ENCODE results near the gene SPTLC1.
"Not testable (repeated sequence)": the region's sequence is repeated elsewhere in the genome, so short reads cannot be mapped to it uniquely, and the experiment has no call there.

SPTLC1 gene

DNA sequence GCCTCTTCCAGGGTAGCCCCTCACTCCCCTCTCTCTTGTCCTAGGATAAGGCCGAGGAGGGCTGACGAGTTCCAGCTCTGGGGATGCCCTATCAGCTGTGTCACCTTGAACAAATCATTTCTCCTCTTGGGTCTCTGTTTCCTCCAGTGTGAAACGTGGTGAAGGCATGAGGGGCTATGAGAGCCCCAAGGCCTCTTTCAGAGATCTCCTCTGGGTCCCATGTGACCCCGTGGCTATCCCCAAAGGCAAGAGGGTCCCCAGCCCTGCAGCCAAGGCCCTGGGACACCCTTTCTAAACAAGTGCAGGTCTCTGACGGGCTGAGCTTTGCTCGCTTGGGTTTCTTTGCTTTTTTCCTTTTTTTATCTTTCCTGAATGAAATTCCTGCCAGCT, 25.5 kb upstream of the SPTLC1 start:
- H3K4me3 ChIP-seq (ENCODE audit: low read depth, low read length) = no peak overlapping the region

DNA sequence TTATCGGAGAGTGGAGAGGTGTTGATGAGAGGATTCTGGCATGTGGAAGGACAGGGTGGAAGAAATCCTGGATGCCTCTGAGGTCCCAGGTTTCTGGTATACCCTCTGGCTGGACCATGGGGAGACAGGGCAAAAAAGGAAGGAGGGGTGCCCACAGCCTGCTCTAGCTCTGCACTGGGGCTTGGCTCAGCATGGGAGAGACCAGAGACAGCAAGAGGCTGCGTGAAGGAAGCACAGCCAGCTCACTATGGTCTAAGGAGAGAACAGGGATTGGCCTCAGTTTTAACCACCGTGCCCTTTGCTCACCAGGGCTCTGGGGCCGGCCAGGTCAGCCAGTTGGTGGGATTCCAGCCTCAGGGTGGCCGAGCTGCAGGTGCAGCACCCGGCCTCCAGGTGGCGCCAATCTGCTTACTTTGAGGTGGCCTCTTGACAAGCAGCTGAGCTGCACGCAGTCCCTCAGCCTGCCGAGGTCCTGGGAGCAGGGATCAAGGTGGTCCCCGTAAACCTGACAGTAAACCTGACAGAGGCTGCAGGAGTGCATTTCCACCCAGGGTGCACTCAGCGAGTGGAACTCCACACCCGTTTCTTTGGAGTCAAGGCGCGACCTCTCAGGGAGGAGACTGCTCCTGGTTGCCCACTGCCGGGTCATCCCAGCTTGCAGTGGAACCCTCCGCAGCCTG, 25.0 kb upstream of the SPTLC1 start:
- H3K4me3 ChIP-seq (ENCODE audit: low read depth, low read length) = no peak overlapping the region

- not testable (repeated sequence) for H3K4me3 ChIP-seq (ENCODE audit: low read depth, low read length)
Observed at GRCh38 chr9:92138960-92139540, 23.8 kb upstream of the SPTLC1 start.

DNA sequence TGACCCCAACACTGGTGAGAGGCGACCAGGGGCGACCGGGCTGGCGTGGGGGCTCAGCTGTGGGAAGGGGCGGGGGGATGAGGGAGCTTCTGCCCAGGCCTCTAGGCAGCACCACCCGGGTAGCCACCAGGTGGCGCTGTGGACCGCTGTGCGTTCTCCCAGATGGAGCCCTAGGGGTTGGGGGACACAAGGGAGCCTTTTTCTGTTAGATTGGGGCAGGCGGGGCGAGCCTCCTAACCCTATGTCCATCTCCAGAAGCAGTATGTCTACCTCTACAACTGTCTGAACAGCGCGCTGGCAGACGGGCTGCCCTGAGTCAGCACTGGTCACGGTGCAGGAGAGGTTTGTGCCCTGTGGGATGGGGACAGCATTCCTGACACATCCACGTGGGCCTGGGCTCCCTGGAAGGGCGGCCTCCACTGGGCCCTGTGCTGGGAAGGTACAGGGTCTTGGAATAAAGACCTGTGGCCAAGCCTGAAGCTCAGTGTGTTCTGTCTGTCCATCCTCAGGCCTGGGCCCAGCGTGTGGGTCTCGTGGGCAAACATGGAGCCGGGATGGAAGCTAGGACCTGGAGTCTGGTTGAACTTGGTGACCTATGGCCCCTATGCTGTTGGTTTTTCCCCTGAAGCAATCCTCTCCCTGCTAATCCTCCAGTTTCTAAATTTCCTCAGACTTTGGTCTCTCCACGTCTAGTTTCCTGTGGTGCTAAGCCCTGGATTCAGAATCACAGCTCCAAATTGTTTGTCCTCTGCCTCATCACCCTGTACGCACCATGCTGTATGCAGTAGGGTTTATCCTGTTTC, 23.1 kb upstream of the SPTLC1 start:
- no peak overlapping the region for H3K4me3 ChIP-seq (ENCODE audit: low read depth, low read length)

DNA sequence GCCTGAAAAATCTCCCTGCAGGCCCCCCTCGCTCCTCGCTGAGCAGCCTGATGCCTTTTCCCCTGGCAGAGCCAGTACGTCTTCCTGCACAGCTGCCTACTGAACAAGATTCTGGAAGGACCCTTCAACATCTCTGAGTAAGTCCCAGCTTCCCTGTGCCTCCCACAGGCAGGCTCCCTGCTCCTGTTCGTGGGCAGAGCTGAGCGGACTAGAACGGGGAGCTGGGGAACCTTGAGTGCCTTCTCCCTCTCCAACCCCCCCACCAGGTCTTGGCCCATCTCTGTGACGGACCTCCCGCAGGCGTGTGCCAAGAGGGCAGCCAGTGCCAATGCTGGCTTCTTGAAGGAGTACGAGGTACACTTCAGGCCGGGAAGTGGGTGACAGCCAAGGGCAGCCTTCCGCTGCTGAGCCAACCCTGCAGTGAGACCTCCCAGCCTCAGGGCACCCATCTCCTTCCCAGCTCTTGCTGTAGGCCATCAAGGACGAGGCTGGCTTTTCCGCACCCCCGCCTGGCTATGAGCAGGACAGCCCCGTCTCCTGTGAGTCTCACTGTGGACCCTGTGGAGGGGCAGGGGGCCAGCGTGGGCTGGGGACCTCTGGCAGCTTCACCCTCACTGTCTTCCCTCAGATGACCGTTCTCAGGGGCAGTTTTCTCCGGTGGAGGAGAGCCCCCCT, 21.1 kb upstream of the SPTLC1 start:
- no peak overlapping the region for H3K4me3 ChIP-seq (ENCODE audit: low read depth, low read length)

GRCh38 chr9:92135576-92135975, 20.4 kb upstream of the SPTLC1 start:
- no peak overlapping the region for H3K4me3 ChIP-seq (ENCODE audit: low read depth, low read length)

DNA sequence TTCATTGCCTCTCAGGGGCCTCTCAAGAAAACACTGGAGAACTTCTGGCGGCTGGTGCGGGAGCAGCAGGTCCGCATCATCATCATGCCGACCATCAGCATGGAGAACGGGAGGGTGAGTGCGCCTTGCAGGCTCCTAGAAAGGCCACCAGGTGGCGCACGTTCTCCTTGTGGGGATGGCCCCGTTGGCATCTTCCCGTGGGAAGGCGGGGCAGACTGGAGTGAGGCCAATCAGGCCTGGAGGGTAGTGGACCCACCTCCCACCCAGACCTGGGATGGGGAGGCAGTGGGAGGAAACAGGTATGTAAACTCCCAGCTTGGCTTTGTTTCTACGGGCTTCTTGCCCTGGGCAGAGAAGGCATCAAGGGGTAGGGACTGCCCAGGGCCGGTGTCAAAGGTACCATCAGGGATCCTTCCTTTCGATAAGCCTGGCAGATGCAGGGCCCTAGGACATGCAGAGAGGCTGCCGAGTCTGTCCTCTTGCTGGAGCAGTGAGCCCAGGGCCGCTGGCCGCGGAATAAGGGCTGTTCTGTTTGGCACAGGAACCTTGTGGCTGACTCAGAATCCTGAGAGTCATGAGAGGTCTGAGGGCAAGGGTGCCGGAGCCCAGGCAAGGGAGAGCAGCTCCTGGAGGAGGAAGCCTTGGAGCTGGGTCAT, 18.9 kb upstream of the SPTLC1 start:
- H3K4me3 ChIP-seq (ENCODE audit: low read depth, low read length) = no peak overlapping the region

GRCh38 chr9:92132913-92133312, 17.7 kb upstream of the SPTLC1 start:
- H3K4me3 ChIP-seq (ENCODE audit: low read depth, low read length) = not testable (repeated sequence)

DNA sequence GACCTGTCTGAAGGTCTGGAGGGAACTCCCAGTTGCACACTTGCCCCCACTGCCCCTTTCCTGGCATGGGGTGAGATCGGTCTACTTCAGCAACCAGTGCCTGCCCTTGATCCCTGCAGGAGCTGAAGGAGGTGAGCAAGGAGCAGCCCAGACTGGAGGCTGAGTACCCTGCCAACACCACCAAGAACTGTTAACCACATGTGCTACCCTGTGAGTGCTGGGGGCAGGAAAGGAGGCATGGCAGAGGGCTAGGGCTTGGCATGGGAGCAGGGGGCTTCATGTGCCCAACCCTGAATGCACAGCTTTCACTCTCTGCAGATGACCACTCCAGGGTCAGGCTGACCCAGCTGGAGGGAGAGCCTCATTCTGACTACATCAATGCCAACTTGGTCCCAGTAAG, 17.3 kb upstream of the SPTLC1 start:
- no peak overlapping the region for H3K4me3 ChIP-seq (ENCODE audit: low read depth, low read length)

GRCh38 chr9:92122800-92123199, 7.6 kb upstream of the SPTLC1 start:
- H3K4me3 ChIP-seq (ENCODE audit: low read depth, low read length) = no peak overlapping the region

GRCh38 chr9:92122061-92122460, 6.8 kb upstream of the SPTLC1 start:
- H3K4me3 ChIP-seq (ENCODE audit: low read depth, low read length) = no peak overlapping the region

GRCh38 chr9:92121265-92121664, 6.1 kb upstream of the SPTLC1 start:
- H3K4me3 ChIP-seq (ENCODE audit: low read depth, low read length) = no peak overlapping the region

DNA sequence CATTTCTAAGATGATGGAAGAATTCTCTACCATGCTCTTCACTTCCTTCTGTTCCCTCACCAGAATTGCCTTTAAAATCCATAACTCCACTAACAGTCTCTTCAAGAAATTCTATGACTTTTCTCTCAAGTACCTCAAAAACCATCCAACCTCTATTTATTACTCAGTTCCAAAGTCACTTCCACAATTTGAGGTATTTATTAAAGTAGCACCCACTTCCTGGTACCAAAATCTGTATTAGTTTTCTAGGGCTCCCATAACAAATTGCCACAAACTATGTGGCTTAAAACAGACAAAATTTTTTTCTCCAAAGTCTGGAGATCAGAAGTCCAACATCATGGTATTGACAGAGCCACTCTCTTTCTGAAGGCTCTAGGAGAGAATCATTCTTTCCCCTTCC, 4.9 kb upstream of the SPTLC1 start:
- no peak overlapping the region for H3K4me3 ChIP-seq (ENCODE audit: low read depth, low read length)

DNA sequence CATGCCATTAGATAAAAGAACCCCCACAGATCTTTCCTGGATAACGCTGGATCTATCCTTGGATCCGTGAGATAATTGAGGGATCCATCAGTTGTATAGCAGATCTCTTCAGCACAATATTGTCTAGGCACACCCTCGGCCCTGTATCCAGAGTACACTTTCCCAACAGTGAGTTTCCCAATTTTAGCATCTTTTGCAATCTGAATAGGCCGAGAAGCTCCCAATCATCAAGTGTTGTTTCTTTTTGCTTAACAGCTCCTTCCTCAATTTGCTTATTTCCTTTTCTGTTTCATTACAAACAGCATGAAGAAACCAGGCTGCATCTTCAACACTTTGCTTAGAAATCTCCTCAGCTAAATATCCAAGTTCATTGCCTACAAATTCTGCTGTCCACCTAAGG, 4.4 kb upstream of the SPTLC1 start:
- H3K4me3 ChIP-seq (ENCODE audit: low read depth, low read length) = no peak overlapping the region

GRCh38 chr9:92108122-92108521, 7.1 kb downstream of the SPTLC1 start:
- no peak overlapping the region for H3K4me3 ChIP-seq (ENCODE audit: low read depth, low read length)

- H3K4me3 ChIP-seq (ENCODE audit: low read depth, low read length) = not testable (repeated sequence)
Observed at GRCh38 chr9:92105446-92106225, 9.6 kb downstream of the SPTLC1 start.

DNA sequence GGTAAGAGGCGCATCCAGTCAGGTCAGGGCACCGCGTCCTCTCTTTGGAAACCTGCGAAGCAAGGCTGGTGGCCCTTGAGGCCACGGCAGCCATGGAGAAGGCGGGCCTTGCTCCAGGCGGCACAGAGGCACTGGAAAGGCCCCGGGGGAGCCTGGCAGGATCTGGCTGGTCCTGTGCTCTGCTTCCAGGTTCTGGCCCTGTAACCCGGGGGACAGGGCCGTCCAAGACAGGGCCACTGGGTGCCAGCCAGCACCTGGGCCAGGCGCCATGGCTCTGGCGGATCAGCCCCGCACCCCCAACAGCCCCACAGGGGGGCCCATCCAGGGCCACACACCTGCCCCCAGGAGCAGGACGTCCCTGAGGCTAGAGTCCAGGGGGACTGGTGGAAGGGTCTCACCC, 11.6 kb downstream of the SPTLC1 start:
- H3K4me3 ChIP-seq (ENCODE audit: low read depth, low read length) = not testable (repeated sequence)

- H3K4me3 ChIP-seq (ENCODE audit: low read depth, low read length) = no peak overlapping the region
Observed at GRCh38 chr9:92100237-92100911, 14.8 kb downstream of the SPTLC1 start.

GRCh38 chr9:92098638-92099037, 16.6 kb downstream of the SPTLC1 start:
- no peak overlapping the region for H3K4me3 ChIP-seq (ENCODE audit: low read depth, low read length)

DNA sequence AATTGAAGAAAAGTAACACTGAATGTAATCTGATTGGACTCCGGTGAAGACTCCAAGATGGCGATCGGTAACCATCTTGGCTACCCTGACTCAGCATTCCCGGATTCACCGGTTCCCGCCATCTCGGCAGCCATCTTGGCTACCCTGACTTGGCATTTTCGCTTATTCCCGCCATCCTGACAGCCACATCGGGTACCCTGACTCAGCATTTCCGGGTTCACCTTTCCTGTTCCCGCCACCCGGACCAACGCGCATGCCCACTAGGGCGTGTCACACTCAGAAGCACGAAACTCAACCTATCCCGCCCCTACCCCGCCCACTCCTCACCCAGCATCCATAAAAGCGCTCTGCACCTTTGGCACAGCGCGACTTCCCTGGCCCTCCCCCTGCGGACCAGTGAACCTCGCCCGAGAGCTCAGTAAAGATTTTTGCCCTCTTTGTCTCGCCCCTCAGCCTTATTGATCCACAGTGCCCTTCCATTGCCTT, 17.2 kb downstream of the SPTLC1 start:
- no peak overlapping the region for H3K4me3 ChIP-seq (ENCODE audit: low read depth, low read length)
